Esophagus squamous epithelium (tissue), 4 donors: ENCODE measurements around the gene CBLB.

Source experiments
- POLR2A ChIP-seq, 4 donors: fragments of 450-650 bp; IDR thresholded peaks; one replicate each; pipeline ENCODE4 v1.6.1; 2017; ENCODE audit warnings: antibody characterized with exemption in 4 of 4, mild to moderate bottlenecking in 4 of 4, moderate library complexity in 3 of 4
- TF ChIP-seq, protein P1 (sequence below), 6 experiments: fragments of 450-650 bp in 4 of 6; fragments of 200-600 bp in 2 of 6; sonication (generic) in 2 of 6; IDR thresholded peaks; one replicate each; pipeline ENCODE4 v1.5.1; 2016 to 2019; ENCODE audit warnings: antibody characterized with exemption in 6 of 6, mild to moderate bottlenecking in 4 of 6, moderate library complexity in 4 of 6

- TF ChIP-seq, protein P1, sequence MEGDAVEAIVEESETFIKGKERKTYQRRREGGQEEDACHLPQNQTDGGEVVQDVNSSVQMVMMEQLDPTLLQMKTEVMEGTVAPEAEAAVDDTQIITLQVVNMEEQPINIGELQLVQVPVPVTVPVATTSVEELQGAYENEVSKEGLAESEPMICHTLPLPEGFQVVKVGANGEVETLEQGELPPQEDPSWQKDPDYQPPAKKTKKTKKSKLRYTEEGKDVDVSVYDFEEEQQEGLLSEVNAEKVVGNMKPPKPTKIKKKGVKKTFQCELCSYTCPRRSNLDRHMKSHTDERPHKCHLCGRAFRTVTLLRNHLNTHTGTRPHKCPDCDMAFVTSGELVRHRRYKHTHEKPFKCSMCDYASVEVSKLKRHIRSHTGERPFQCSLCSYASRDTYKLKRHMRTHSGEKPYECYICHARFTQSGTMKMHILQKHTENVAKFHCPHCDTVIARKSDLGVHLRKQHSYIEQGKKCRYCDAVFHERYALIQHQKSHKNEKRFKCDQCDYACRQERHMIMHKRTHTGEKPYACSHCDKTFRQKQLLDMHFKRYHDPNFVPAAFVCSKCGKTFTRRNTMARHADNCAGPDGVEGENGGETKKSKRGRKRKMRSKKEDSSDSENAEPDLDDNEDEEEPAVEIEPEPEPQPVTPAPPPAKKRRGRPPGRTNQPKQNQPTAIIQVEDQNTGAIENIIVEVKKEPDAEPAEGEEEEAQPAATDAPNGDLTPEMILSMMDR (IDR thresholded peaks at IDR 0.05): no peak
- TF ChIP-seq POLR2A (IDR thresholded peaks at IDR 0.05): no peak
Measured at GRCh38 chr3:105785803-105786202, 83.0 kb downstream of the CBLB start.
